DMS153 (cell line): Measurements from ENCODE around the gene CRYBG1.
"Not testable (repeated sequence)": the region's sequence is repeated elsewhere in the genome, so short reads cannot be mapped to it uniquely, and the experiment has no call there.

Experiments used
- DNase-seq: peaks from one replicate; lab custom pipeline; 2025; lab: John Stamatoyannopoulos, UW

Gene CRYBG1

DNA sequence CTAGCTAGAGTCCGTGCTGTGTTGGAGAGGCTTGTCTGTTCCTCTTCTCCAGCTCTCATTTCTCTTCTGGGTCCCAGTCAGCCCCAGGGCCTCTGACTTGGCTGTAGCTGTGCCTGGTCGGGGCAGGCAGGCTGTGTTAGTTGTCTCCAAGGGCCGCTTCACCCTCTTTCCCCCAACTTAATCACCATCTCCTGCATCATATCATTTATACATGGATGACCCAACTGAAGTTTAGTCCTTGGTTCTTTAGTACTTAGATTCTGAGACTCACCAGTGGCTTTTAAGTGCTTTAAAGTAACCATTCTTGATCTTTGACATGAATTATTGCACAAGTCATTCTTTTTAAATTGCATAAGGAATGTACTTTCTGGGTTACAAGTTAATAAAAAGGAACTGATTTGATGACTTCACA lies 141.4 kb downstream of the CRYBG1 start:
- no peak for DNase-seq

DNA sequence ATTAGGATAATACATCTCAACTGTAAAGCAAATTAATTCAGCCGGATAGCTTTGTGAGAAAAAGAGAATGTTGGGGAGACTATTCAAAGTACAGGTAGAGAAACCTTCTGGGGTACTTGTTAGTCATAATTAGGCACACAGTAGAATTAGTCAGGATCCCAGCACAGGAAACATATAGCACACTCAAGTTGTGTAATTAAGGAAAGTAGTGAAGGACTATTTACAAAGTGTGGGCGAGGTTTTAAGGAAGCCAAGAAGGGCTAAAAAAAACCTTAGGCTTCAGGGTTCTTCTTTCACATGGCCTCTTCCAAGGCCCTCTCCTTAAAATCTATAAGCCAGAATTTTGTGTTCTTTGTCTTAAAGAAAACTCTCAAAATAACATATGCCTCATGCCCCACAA lies 142.0 kb downstream of the CRYBG1 start:
- DNase-seq = no peak

DNA sequence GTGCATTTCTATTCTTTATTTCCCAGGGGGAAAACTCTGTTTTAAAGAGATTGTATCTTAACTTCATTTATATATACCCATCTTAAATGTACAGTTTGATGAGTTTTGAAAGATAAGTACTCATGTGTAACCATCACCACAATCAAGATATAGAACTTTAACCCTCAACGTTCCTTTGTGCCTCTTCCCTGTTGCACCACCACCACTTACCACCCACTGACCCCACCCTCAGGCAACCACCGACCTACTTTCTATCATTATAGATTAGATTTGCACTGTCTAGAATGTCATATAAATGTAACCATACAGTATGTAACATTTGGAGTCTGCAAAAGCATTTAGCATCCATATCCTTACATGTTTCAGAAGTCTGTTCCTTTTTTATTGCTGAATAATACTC lies 147.8 kb downstream of the CRYBG1 start:
- no peak for DNase-seq

DNA sequence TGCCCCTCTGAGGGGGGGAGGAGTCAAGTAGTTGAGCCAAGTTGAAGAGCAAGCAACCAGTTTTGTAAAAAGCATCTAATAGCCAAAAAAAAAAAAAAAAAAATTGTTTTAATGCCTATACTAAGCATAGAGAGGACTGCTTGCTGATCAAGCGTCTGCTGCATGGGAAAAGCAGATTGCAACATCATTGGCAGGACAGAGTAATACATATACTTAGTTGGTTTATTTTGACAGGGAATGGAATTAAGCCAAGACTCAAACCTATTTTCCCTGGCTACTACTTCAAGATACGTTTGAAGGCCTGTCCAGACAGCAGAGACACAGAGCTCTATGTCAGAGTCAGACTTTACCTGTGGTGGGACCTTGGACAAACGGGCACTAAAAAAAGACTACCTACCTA lies 148.3 kb downstream of the CRYBG1 start:
- no peak for DNase-seq

DNA sequence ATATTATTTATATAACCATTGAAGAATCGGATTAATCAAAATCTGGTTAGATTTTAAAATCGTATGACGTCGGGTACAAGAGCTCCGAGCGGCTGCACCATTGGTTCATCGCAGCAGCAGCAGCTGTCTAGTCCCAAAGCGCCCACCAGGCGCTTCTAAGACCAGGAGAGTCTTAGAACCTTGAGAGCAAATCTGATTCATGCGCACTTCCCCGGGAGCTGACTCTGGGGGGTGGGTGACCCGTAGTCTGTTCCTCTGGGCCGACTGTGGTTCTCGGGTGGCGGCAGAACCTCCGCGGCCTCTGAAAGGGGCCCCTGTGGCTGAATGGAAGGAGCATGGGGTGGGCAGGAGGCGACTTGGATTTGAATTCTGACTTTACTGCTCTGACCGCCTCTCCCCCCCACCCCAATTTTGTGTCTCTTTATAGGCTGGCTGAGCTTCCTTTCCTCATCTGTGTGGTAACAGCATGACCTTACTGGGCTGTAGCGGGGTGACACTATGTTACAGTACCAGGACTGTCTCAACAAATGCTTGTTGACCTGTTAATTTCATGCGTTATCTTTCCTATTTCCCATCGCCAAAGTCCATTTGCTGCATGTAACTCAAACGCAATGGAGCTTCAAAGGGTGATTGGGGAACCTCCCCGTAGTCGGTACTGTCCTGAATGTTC lies 149.0 kb downstream of the CRYBG1 start:
- DNase-seq = no peak

DNA sequence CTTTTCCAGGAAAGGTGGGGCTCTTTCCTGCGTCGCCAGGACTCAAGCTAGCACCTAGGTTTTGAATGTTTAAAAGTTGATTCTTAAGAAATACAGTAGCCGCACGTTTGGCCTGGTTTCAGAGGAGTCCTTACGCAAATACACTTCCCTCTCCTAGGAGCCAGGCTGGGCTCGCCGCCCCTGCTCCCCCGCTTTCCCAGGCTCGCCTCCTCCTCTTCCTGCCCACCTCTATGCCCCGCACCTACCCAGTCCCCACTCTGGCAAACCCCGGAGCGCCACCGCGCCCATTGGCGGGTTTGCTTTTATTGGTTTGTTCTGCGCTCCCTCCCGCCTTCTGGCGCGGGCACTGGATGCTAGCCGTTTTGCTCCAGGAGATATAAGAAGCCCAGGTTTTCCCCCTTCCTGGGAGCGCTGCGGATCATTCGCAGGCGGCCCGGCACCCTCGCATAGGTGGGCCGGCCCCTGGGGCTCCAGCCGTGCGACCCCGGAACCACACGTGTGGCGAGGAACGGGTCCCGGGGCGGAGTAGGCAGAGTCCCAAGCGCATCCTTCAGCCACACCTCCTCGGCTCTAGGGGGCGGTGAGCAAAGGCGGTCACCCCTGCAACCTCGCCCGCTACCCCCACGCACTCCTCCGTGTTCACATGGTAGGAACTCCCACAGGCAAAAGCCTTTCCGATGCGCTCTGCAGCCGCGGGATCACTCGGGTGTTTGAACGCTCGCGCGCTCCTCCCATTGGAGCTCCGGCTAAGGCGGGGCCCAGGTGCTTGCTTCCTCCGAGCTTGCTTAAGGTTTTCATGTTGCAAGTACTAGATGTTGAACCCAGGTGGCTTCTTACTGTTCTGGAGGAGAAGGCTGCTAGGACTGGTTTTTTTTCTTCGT lies 149.8 kb downstream of the CRYBG1 start:
- DNase-seq = peak; percentile 55

DNA sequence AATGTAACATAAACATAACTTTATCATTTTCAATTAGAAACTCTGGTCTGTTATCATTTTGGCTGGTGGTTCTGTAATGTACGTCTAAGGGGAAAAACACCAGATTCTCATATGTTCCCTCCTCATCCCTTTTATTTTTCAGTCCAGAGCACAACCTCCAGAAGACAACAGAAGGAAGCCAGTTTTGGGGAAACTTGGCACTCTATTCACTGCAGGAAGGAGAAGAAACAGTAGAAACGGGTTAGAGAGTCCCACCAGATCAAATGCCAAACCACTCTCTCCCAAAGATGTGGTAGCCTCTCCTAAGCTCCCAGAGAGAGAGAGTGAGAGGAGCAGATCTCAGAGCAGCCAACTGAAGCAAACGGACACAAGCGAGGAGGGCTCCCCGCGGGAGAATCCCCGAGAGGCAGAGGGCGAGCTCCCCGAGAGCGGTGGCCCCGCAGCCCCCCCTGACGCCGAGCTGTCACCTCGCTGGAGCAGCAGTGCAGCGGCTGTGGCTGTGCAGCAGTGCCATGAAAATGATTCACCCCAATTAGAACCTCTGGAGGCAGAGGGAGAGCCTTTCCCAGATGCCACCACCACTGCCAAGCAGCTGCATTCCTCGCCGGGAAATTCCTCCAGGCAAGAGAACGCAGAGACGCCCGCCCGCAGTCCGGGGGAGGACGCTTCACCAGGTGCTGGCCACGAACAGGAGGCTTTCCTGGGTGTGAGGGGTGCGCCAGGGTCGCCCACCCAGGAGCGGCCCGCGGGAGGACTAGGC lies 151.0 kb downstream of the CRYBG1 start:
- DNase-seq = no peak

DNA sequence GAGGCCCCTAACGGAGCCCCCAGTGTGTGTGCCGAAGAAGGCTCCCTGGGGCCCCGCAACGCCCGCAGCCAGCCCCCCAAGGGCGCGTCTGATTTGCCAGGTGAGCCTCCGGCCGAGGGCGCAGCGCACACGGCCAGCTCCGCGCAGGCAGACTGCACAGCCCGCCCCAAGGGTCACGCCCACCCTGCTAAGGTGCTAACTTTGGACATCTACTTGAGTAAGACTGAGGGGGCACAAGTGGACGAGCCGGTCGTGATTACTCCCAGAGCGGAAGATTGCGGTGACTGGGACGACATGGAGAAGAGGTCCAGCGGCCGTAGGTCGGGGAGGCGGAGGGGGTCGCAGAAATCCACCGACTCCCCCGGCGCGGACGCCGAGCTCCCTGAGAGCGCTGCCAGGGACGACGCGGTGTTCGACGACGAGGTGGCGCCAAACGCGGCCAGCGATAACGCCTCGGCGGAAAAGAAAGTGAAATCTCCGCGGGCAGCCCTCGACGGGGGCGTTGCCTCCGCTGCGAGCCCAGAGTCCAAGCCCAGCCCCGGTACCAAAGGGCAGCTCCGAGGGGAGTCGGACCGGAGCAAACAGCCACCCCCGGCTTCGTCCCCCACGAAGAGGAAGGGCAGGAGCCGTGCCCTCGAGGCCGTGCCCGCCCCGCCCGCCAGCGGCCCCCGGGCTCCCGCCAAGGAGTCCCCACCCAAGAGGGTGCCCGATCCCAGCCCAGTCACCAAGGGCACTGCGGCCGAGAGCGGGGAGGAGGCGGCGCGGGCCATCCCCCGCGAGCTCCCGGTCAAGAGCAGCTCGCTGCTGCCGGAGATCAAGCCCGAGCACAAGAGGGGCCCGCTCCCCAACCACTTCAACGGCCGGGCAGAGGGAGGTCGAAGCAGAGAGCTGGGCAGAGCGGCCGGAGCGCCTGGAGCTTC lies 151.8 kb downstream of the CRYBG1 start:
- DNase-seq = peak; percentile 42

DNA sequence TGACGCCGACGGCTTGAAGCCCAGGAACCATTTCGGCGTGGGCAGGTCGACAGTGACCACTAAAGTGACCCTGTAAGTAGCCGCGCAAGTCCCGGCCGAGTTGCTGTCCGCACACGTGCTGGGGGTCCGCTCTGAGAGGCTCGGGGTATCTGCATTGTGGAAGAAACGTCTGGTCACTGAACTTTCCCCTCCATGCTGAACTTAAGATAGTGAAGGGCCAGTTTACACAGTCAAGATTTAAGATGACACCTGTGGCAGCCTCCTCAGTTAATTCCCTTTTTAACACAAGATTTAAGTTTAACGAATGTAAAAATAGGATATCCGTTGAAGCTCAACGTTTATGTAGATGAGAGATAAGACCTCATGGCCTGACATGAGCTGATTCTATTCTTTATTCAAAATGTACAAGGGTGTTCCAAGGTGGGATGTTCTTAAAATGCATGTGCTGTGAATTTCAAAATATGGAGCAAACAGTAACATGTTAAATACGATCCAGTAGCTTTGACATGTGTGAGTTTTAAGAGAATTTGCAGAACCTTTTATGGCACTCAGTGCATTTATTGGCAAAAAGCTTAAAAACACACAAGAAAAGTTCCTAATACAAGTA lies 152.6 kb downstream of the CRYBG1 start:
- DNase-seq = no peak

DNA sequence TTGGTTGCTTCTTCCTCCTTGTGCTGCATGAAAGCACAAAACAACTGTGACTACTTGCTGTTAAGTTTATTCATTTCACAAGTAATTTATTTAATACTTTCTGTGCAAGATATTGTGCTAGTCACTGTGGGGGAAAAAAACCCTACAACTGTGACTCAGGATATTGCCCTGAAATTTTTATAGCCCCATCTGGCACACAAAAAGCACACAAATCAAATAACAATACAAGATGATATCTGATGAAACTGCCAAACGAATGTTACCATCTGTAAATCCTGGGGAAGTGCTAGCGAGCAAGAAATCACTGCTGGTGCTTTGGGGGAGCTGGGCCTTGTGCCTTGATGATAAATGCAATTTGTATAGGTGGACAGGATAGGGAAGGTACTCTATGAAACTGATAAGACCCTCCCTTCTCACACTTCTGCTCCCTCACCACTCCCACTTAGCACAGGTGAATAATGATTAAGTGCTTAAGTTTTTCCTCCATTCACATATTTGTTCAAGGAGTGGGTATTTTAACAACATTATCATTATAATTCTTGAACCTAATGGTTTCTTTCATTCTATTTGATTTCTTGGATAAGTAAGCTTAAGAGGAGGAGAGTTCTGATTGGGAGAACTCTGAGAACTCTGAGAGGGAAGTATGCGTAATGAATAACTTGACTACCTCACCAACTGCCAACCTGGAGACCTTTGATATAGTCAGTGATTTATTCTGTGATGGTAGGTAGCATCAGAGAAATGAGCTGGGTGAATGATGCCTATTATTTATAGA lies 153.5 kb downstream of the CRYBG1 start:
- DNase-seq = no peak

DNA sequence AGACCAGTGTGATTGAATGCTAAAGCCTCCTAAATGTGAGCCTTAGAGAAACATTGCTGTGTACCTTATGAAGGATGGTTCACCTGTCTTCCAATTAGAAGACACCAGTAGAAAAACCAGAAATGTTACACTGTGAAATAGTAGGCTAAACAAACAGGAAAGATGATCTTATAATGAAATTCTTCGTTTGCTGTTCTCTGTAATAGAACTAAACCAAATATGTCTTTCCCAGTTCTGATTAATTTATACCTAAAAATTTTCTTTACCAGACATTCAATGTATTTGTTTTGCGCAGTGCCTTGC lies 154.0 kb downstream of the CRYBG1 start:
- DNase-seq = no peak

DNA sequence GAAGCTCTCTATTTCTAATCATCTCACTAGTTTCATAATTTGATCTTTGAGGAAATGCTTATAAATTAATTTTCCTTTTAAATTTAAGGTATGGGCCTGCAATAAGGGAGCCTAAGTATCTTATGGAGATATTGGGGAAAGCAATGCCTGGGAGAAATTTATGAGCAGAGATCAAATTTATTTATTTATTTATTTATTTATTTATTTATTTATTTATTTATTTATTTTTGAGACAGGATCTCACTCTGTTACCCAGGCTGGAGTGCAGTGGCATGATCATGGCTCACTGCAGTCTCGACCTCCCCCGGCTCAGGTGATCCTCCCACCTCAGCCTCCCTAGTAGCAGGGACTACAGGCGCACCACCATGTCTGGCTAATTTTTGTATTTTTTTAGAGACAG lies 155.1 kb downstream of the CRYBG1 start:
- not testable (repeated sequence) for DNase-seq

DNA sequence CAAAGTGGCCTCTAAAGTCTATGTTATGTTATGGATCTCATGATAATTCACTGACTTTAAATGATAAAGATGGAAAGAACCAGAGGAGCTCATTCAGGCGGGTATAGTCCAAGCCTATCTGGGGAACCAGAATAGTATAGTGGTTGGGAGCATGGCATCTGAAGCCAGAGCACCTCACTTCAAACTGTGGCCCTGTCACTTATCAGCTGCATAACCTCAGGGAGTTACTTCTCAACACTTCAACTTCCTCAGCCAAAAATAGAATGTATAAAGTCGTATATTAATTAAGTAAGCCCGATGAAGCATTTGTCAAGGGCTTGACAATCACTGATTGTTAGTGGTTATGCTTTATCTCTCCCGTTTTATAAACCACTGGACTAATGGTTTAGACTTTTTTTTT lies 156.1 kb downstream of the CRYBG1 start:
- DNase-seq = no peak

DNA sequence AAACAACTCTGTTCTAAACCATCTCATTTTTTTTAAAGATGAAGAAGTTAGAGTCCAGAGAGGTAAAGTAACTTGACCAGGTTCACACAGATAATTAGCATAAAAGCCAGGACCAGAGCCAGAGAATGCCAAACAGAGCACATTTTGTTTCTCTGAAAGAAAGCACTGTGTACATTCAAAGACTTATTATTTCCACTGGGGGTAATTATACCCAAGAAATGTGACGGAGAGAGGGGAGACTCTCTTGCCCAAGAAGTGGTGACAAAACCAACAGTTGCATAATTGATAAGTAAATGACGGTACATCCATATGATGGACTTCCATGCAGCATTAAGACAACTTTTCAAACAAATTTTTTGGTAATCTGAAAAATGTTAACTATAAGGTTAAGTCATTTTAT lies 157.2 kb downstream of the CRYBG1 start:
- no peak for DNase-seq

DNA sequence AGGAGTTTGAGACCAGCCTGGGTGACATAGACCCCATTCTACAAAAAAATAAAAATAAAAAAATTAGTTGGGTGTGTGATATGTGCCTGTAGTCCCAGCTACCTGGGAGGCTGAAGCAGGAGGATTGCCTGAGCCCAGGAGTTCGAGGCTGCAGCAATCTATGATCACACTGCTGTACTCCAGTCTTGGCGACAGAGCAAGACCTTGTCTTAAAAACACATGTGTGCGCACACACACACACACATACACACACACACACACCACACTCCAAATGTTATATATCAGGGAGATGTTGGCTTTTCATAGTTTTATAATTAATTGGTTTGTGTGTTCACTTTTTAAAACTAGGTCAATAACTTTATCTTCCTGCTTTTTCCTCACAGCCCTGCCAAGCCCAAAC lies 158.2 kb downstream of the CRYBG1 start:
- DNase-seq = no peak

DNA sequence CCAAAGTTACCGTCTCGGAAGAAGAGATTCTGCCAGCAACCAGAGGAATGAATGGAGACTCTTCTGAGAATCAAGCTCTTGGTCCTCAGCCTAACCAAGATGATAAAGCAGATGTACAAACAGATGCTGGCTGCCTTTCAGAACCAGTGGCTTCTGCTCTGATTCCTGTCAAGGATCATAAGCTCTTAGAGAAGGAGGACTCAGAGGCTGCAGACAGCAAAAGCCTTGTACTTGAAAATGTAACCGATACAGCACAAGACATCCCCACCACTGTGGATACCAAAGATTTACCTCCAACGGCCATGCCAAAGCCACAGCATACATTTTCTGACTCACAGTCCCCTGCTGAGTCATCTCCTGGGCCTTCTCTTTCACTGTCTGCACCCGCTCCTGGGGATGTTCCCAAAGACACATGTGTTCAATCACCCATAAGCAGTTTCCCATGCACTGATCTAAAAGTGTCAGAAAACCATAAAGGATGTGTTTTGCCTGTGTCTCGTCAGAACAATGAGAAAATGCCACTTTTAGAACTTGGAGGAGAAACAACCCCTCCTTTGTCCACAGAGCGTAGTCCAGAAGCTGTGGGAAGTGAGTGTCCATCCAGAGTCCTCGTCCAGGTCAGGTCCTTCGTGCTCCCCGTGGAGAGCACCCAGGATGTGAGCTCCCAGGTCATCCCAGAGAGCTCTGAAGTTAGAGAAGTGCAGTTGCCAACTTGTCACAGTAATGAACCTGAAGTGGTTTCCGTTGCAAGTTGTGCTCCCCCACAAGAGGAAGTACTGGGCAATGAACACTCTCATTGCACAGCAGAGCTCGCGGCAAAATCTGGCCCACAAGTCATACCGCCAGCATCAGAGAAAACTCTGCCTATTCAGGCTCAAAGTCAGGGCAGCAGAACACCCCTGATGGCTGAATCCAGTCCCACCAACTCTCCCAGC lies 159.2 kb downstream of the CRYBG1 start:
- DNase-seq = no peak

DNA sequence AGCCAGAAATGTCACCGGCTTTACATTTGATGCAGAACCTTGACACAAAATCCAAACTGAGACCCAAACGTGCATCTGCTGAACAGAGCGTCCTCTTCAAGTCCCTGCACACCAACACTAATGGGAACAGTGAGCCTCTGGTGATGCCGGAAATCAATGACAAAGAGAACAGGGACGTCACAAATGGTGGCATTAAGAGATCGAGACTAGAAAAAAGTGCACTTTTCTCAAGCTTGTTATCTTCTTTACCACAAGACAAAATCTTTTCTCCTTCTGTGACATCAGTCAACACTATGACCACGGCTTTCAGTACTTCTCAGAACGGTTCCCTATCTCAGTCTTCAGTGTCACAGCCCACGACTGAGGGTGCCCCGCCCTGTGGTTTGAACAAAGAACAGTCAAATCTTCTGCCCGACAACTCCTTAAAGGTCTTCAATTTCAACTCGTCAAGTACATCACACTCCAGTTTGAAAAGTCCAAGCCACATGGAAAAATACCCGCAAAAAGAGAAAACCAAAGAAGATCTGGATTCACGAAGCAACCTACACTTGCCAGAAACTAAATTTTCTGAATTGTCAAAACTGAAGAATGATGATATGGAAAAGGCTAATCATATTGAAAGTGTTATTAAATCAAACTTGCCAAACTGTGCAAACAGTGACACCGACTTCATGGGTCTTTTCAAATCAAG lies 160.3 kb downstream of the CRYBG1 start:
- DNase-seq = no peak

DNA sequence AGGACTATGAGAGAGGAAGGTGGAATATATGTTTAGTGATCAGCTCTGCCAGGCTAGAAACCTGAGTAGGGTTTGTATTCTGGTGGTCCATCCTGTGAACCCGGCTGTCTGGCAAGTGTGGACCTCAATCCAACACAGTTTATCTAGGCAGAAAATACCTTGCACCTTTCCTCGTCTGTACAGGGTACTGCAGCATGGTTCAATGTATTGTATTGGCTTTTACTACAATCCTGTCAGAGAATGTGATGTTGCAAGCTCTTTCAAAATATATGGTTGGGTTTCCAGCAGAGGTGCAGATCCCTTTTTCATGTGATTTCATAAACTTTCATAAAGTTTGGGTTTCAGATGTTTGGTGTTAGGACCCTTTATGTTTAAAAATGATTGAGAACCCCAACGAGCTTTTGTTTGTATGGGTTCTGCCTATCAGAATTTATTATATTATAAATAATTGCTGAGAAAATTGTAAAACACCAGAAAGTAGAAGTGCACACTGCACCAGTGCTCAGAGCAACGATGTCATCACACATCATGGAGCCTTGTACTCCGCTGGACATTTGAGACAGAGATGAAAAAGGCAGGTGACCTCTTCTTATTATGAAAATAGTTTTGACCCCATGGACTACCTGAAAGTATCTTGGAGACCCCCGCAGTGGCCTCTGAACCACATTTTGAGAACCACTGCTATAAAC lies 162.2 kb downstream of the CRYBG1 start:
- no peak for DNase-seq
